Karpas-422 (cell line): Measurements from ENCODE around the gene HSP90AA1. TPM values are rescaled to one million over a fixed set of nuclear protein-coding genes. Genes with fewer than 3 reads are reported as not detected.
"Not testable (repeated sequence)": the region's sequence is repeated elsewhere in the genome, so short reads cannot be mapped to it uniquely, and the experiment has no call there.

Experiments
- DNase-seq: peaks from one replicate; pipeline ENCODE4 v3.0.0-alpha.2; 2015
- H2AFZ ChIP-seq: fragments of 200-600 bp; sonication (generic); 2 replicates; pipeline ENCODE4 v1.6.1; 2014; ENCODE audit warnings: antibody characterized with exemption, low read length, mixed read lengths
- H3K27ac ChIP-seq: fragments of 200-600 bp; sonication (generic); 2 replicates; pipeline ENCODE4 v1.5.1; 2014; ENCODE audit warnings: mild to moderate bottlenecking, low read length, moderate library complexity
- H3K27me3 ChIP-seq: fragments of 200-600 bp; sonication (generic); 2 replicates; pipeline ENCODE4 v1.6.1; 2014; ENCODE audit warnings: low read length, mixed read lengths
- H3K36me3 ChIP-seq: fragments of 200-600 bp; sonication (generic); 2 replicates; pipeline ENCODE4 v1.6.1; 2014; ENCODE audit warnings: low read length, mixed read lengths; ENCODE audit not compliant: insufficient read depth
- H3K4me1 ChIP-seq: fragments of 200-600 bp; sonication (generic); 2 replicates; pipeline ENCODE4 v1.6.1; 2014; ENCODE audit warnings: mild to moderate bottlenecking, low read length, mixed read lengths
- H3K4me2 ChIP-seq: fragments of 200-600 bp; sonication (generic); 2 replicates; pipeline ENCODE4 v1.6.1; 2014; ENCODE audit warnings: low read length, low read depth, mild to moderate bottlenecking; ENCODE audit not compliant: poor library complexity, severe bottlenecking
- H3K4me3 ChIP-seq: fragments of 200-600 bp; sonication (generic); 2 replicates; pipeline ENCODE4 v1.5.1; 2014; ENCODE audit warnings: mild to moderate bottlenecking, antibody characterized with exemption, low read length, mixed read lengths
- H3K79me2 ChIP-seq: fragments of 200-600 bp; sonication (generic); 2 replicates; pipeline ENCODE4 v1.6.1; 2014; ENCODE audit warnings: mild to moderate bottlenecking, low read length, mixed read lengths
- H3K9ac ChIP-seq: fragments of 200-600 bp; sonication (generic); 2 replicates; pipeline ENCODE4 v1.6.0; 2014; ENCODE audit warnings: low read length
- H3K9me2 ChIP-seq: fragments of 200-600 bp; sonication (generic), shearing (Covaris generic); replicated peaks from 2 replicates; pipeline ENCODE4 v1.6.0; 2014; ENCODE audit warnings: mild to moderate bottlenecking, low read length, moderate library complexity; ENCODE audit not compliant: insufficient read depth
- H3K9me3 ChIP-seq: fragments of 300-700, 200-600 bp; sonication (generic); 2 replicates; pipeline ENCODE4 v1.6.1; 2014; ENCODE audit warnings: low read length, mixed read lengths
- H4K20me1 ChIP-seq: fragments of 200-600 bp; sonication (generic); 2 replicates; pipeline ENCODE4 v1.6.1; 2014; ENCODE audit warnings: mild to moderate bottlenecking, antibody characterized with exemption, low read length, low read depth; ENCODE audit not compliant: insufficient read depth
- total RNA-seq: library from RNA; depleted of rRNA; stranded (reverse); fragments of >200 nt; shearing (Covaris generic); gene quantifications from 2 replicates; pipeline ENCODE4 v1.2.3, GENCODE V29; 2014; ENCODE audit warnings: low replicate concordance

Gene HSP90AA1
- total RNA-seq, 1 experiment from 2014 or later: 505 TPM

- H3K27ac ChIP-seq: no peak overlapping the region
- no peak overlapping the region for H3K9ac ChIP-seq
- H2AFZ ChIP-seq: no peak overlapping the region
- no peaks in the 10 kb centered on the region for H3K27me3 ChIP-seq
- H3K36me3 ChIP-seq: peaks cover 15% of the 10 kb centered on the region
- H3K9me3 ChIP-seq: no peaks in the 10 kb centered on the region
- H3K4me3 ChIP-seq: no peak overlapping the region
- peaks cover 28% of the 10 kb centered on the region for H3K4me1 ChIP-seq
- no peaks in the 10 kb centered on the region for H3K9me2 ChIP-seq
- peaks cover 16% of the 10 kb centered on the region for H4K20me1 ChIP-seq
- H3K79me2 ChIP-seq: peaks cover 24% of the 10 kb centered on the region
- DNase-seq: peak; percentile 45
- H3K4me2 ChIP-seq: no peak overlapping the region
Measured at GRCh38 chr14:102089621-102090343, 2.9 kb upstream of the HSP90AA1 start.

GRCh38 chr14:102088012-102088792 is 1.4 kb upstream of the HSP90AA1 start:
- peak overlapping the region; percentile 57; the same call in 1 of the 2 replicates for H2AFZ ChIP-seq
- H3K27me3 ChIP-seq: no peaks in the 10 kb centered on the region
- peaks cover 43% of the 10 kb centered on the region for H3K4me1 ChIP-seq
- peaks cover 31% of the 10 kb centered on the region for H3K79me2 ChIP-seq
- DNase-seq: peak; percentile 85
- H3K27ac ChIP-seq: no peak overlapping the region; the same call in 1 of the 2 replicates
- H3K4me2 ChIP-seq: peak overlapping the region; percentile 86
- peak overlapping the region; percentile 83 for H3K4me3 ChIP-seq
- peaks cover 26% of the 10 kb centered on the region for H4K20me1 ChIP-seq
- H3K9me3 ChIP-seq: no peaks in the 10 kb centered on the region
- peak overlapping the region; percentile 87 for H3K9ac ChIP-seq
- H3K36me3 ChIP-seq: peaks cover 31% of the 10 kb centered on the region
- H3K9me2 ChIP-seq: no peaks in the 10 kb centered on the region

GRCh38 chr14:102087762-102088011 is 843 bp upstream of the HSP90AA1 start:
- Histone ChIP-seq H3K4me1 (peaks cover 43% of the 10 kb centered on the region), H3K36me3 (peaks cover 36% of the 10 kb centered on the region), H3K27me3 (no peaks in the 10 kb centered on the region), H3K27ac (peak overlapping the region; percentile 73), H2AFZ (peak overlapping the region; percentile 57), H4K20me1 (peaks cover 28% of the 10 kb centered on the region), H3K79me2 (peaks cover 31% of the 10 kb centered on the region), H3K4me2 (peak overlapping the region; percentile 86), H3K9me2 (no peaks in the 10 kb centered on the region), H3K4me3 (peak overlapping the region; percentile 83), H3K9ac (peak overlapping the region; percentile 87), H3K9me3 (no peaks in the 10 kb centered on the region)
- DNase-seq: no peak

GRCh38 chr14:102086709-102086971 is 204 bp downstream of the HSP90AA1 start:
- peak overlapping the region; percentile 96 for H3K4me2 ChIP-seq
- H3K9ac ChIP-seq: peak overlapping the region; percentile 98
- H4K20me1 ChIP-seq: peaks cover 38% of the 10 kb centered on the region
- peaks cover 43% of the 10 kb centered on the region for H3K4me1 ChIP-seq
- no peaks in the 10 kb centered on the region for H3K9me2 ChIP-seq
- H3K27me3 ChIP-seq: no peaks in the 10 kb centered on the region
- no peak overlapping the region for H2AFZ ChIP-seq
- no peak for DNase-seq
- peak overlapping the region; percentile 85 for H3K27ac ChIP-seq
- H3K79me2 ChIP-seq: peaks cover 31% of the 10 kb centered on the region
- H3K4me3 ChIP-seq: peak overlapping the region; percentile 83
- H3K36me3 ChIP-seq: peaks cover 47% of the 10 kb centered on the region
- no peaks in the 10 kb centered on the region for H3K9me3 ChIP-seq

- peaks cover 52% of the 10 kb centered on the region for H3K36me3 ChIP-seq
- peak overlapping the region; percentile 96 for H3K4me2 ChIP-seq
- H2AFZ ChIP-seq: no peak overlapping the region
- H3K4me1 ChIP-seq: peaks cover 43% of the 10 kb centered on the region
- H3K79me2 ChIP-seq: peaks cover 31% of the 10 kb centered on the region
- H3K27ac ChIP-seq: peak overlapping the region; percentile 85
- H3K9me3 ChIP-seq: no peaks in the 10 kb centered on the region
- peak overlapping the region; percentile 83 for H3K4me3 ChIP-seq
- no peaks in the 10 kb centered on the region for H3K9me2 ChIP-seq
- peaks cover 40% of the 10 kb centered on the region for H4K20me1 ChIP-seq
- DNase-seq: peak; percentile 81
- no peaks in the 10 kb centered on the region for H3K27me3 ChIP-seq
- peak overlapping the region; percentile 98 for H3K9ac ChIP-seq
Measured at GRCh38 chr14:102085948-102086708, 716 bp downstream of the HSP90AA1 start.

GRCh38 chr14:102085488-102085887 is 1.4 kb downstream of the HSP90AA1 start:
- H3K9me3 ChIP-seq: no peaks in the 10 kb centered on the region
- peak overlapping the region; percentile 96 for H3K4me2 ChIP-seq
- peak overlapping the region; percentile 85 for H3K27ac ChIP-seq
- peaks cover 43% of the 10 kb centered on the region for H4K20me1 ChIP-seq
- H3K79me2 ChIP-seq: peaks cover 31% of the 10 kb centered on the region
- peak; percentile 45 for DNase-seq
- no peaks in the 10 kb centered on the region for H3K27me3 ChIP-seq
- H3K4me1 ChIP-seq: peaks cover 43% of the 10 kb centered on the region
- peak overlapping the region; percentile 98 for H3K9ac ChIP-seq
- peaks cover 58% of the 10 kb centered on the region for H3K36me3 ChIP-seq
- peak overlapping the region; percentile 83 for H3K4me3 ChIP-seq
- H3K9me2 ChIP-seq: no peaks in the 10 kb centered on the region
- H2AFZ ChIP-seq: no peak overlapping the region

GRCh38 chr14:102084931-102085330 is 1.9 kb downstream of the HSP90AA1 start:
- H3K4me1 ChIP-seq: peaks cover 43% of the 10 kb centered on the region
- H4K20me1 ChIP-seq: peaks cover 48% of the 10 kb centered on the region
- peak overlapping the region; percentile 83 for H3K4me3 ChIP-seq
- peak overlapping the region; percentile 85; the same call in 1 of the 2 replicates for H3K27ac ChIP-seq
- H3K36me3 ChIP-seq: peaks cover 64% of the 10 kb centered on the region
- no peaks in the 10 kb centered on the region for H3K9me2 ChIP-seq
- peak overlapping the region; percentile 98; the same call in 1 of the 2 replicates for H3K9ac ChIP-seq
- peaks cover 31% of the 10 kb centered on the region for H3K79me2 ChIP-seq
- no peak overlapping the region for H2AFZ ChIP-seq
- H3K27me3 ChIP-seq: no peaks in the 10 kb centered on the region
- peak; percentile 42 for DNase-seq
- H3K4me2 ChIP-seq: peak overlapping the region; percentile 96
- no peaks in the 10 kb centered on the region for H3K9me3 ChIP-seq

GRCh38 chr14:102084522-102084921 is 2.3 kb downstream of the HSP90AA1 start:
- not testable (repeated sequence) for H3K27me3 ChIP-seq, H3K9me3 ChIP-seq, H3K9me2 ChIP-seq, H3K27ac ChIP-seq, H2AFZ ChIP-seq, H3K9ac ChIP-seq
- Histone ChIP-seq H3K79me2 (peaks cover 31% of the 10 kb centered on the region), H3K36me3 (peaks cover 68% of the 10 kb centered on the region), H4K20me1 (peaks cover 49% of the 10 kb centered on the region), H3K4me2 (peak overlapping the region; percentile 96), H3K4me1 (peaks cover 43% of the 10 kb centered on the region), H3K4me3 (peak overlapping the region; percentile 83)
- peak; percentile 43 for DNase-seq
